Measurements from ENCODE around the gene SUFU. TPM values are rescaled to one million over a fixed set of nuclear protein-coding genes. Genes with fewer than 3 reads are reported as not detected.
A peak's percentile ranks its signal among the peaks of the same experiment; 100 is the strongest.

The SUFU gene
- total and polyA plus RNA-seq, 2 experiments from 2014 or later: 2.8 to 5.6 TPM

- no peaks in the 10 kb centered on the region for H3K36me3 Mint-ChIP-seq (ENCODE audit: low read depth)
- H3K4me3 Mint-ChIP-seq: no peak overlapping the region
- peaks cover 3% of the 10 kb centered on the region; the same call in 2 of the 3 replicates for H3K9me3 Mint-ChIP-seq
- H3K27me3 ChIP-seq (ENCODE audit: insufficient read depth): peaks cover 72% of the 10 kb centered on the region
- peaks cover 44% of the 10 kb centered on the region for H3K27me3 Mint-ChIP-seq (ENCODE audit: insufficient read depth, low read depth, poor library complexity)
- no peak overlapping the region for H2AFZ ChIP-seq
- ATAC-seq (peak; percentile 85), DNase-seq (ENCODE audit: low spot score) (peak; percentile 97)
- no peak for TF ChIP-seq ZNF114 (CRISPR knock-in tag; IDR thresholded peaks at IDR 0.05)
- TF ChIP-seq CTCF (conservative IDR thresholded peaks at IDR 0.05; ENCODE audit: low read depth in 2 of 2): peak; percentile 74 to 81
- TF ChIP-seq REST (IDR thresholded peaks at IDR 0.05; ENCODE audit: unreplicated experiment): no peak
- TF ChIP-seq CREB1 (CRISPR knock-in tag; IDR thresholded peaks at IDR 0.05; ENCODE audit: low read depth): no peak
- peak; percentile 82 for TF ChIP-seq NANOG (IDR thresholded peaks at IDR 0.05; ENCODE audit: borderline replicate concordance)
- no peak for TF ChIP-seq ZNF331 (CRISPR knock-in tag; IDR thresholded peaks at IDR 0.05; ENCODE audit: low read depth)
- TF ChIP-seq EZH2 (IDR thresholded peaks at IDR 0.05; ENCODE audit: low read depth, unreplicated experiment): no peak
- no peaks in the 10 kb centered on the region for H3K79me2 ChIP-seq (replicated peaks; ENCODE audit: insufficient read depth)
- H4K20me1 ChIP-seq (replicated peaks; ENCODE audit: insufficient read depth): peaks cover 31% of the 10 kb centered on the region
- peaks cover 4% of the 10 kb centered on the region; the same call in 1 of the 2 replicates for H3F3A ChIP-seq (replicated peaks; ENCODE audit: low read depth)
- H3K36me3 ChIP-seq (ENCODE audit: insufficient read depth): no peaks in the 10 kb centered on the region
- H3K4me1 ChIP-seq (ENCODE audit: insufficient read depth): no peaks in the 10 kb centered on the region
- no peak overlapping the region for H3K27ac Mint-ChIP-seq
- H3K27ac ChIP-seq (ENCODE audit: low read depth): no peak overlapping the region
- no peak overlapping the region for H3K4me2 ChIP-seq
- H3K4me1 Mint-ChIP-seq: no peaks in the 10 kb centered on the region
- H3K9me2 ChIP-seq (ENCODE audit: insufficient read depth): no peaks in the 10 kb centered on the region
- H3K4me3 ChIP-seq: no peak overlapping the region
Measured at GRCh38 chr10:102565793-102566192, 62.0 kb downstream of the SUFU start.

GRCh38 chr10:102578782-102579181, 75.0 kb downstream of the SUFU start:
- no peaks in the 10 kb centered on the region for H3K27me3 ChIP-seq (ENCODE audit: insufficient read depth)
- H3K9me2 ChIP-seq (ENCODE audit: insufficient read depth): no peaks in the 10 kb centered on the region
- H3K4me3 ChIP-seq: no peak overlapping the region
- Mint-ChIP-seq H3K4me1 (peaks cover 37% of the 10 kb centered on the region), H3K4me3 (no peak overlapping the region), H3K36me3 (ENCODE audit: low read depth) (no peaks in the 10 kb centered on the region), H3K27ac (no peak overlapping the region), H3K9me3 (no peaks in the 10 kb centered on the region), H3K27me3 (ENCODE audit: insufficient read depth, low read depth, poor library complexity) (peaks cover 2% of the 10 kb centered on the region)
- H3K4me2 ChIP-seq: no peak overlapping the region
- no peaks in the 10 kb centered on the region for H3K36me3 ChIP-seq (ENCODE audit: insufficient read depth)
- H2AFZ ChIP-seq: no peak overlapping the region
- ATAC-seq (no peak), DNase-seq (ENCODE audit: low spot score) (no peak)
- H3K4me1 ChIP-seq (ENCODE audit: insufficient read depth): peaks cover 18% of the 10 kb centered on the region
- peaks cover 5% of the 10 kb centered on the region; the same call in 1 of the 2 replicates for H4K20me1 ChIP-seq (replicated peaks; ENCODE audit: insufficient read depth)
- no peaks in the 10 kb centered on the region for H3K79me2 ChIP-seq (replicated peaks; ENCODE audit: insufficient read depth)
- no peak for TF ChIP-seq CREB1 (CRISPR knock-in tag; IDR thresholded peaks at IDR 0.05; ENCODE audit: low read depth)
- no peak for TF ChIP-seq REST (IDR thresholded peaks at IDR 0.05; ENCODE audit: unreplicated experiment)
- TF ChIP-seq ZNF331 (CRISPR knock-in tag; IDR thresholded peaks at IDR 0.05; ENCODE audit: low read depth): no peak
- no peak for TF ChIP-seq JUNB (IDR thresholded peaks at IDR 0.05; ENCODE audit: unreplicated experiment)
- TF ChIP-seq CTCF (conservative IDR thresholded peaks at IDR 0.05; ENCODE audit: low read depth in 2 of 2): no peak
- no peak for TF ChIP-seq POLR2AphosphoS5 (IDR thresholded peaks at IDR 0.05; ENCODE audit: low read depth)
- TF ChIP-seq EZH2 (IDR thresholded peaks at IDR 0.05; ENCODE audit: low read depth, unreplicated experiment): no peak
- no peak for TF ChIP-seq ETS1 (IDR thresholded peaks at IDR 0.05)
- no peak for TF ChIP-seq STAT1 (IDR thresholded peaks at IDR 0.05; ENCODE audit: unreplicated experiment)
- H3F3A ChIP-seq (replicated peaks; ENCODE audit: low read depth): 0 out of 2 replicates have a peak, but pooled peaks cover 7% of the 10 kb centered on the region
- H3K27ac ChIP-seq (ENCODE audit: low read depth): no peak overlapping the region
